ENCODE results near the gene RNF144A. TPM values are rescaled to one million over a fixed set of nuclear protein-coding genes. Genes with fewer than 3 reads are reported as not detected.

RNF144A gene
- total RNA-seq, 1 donor from 2014 or later: 52.8 TPM

DNA sequence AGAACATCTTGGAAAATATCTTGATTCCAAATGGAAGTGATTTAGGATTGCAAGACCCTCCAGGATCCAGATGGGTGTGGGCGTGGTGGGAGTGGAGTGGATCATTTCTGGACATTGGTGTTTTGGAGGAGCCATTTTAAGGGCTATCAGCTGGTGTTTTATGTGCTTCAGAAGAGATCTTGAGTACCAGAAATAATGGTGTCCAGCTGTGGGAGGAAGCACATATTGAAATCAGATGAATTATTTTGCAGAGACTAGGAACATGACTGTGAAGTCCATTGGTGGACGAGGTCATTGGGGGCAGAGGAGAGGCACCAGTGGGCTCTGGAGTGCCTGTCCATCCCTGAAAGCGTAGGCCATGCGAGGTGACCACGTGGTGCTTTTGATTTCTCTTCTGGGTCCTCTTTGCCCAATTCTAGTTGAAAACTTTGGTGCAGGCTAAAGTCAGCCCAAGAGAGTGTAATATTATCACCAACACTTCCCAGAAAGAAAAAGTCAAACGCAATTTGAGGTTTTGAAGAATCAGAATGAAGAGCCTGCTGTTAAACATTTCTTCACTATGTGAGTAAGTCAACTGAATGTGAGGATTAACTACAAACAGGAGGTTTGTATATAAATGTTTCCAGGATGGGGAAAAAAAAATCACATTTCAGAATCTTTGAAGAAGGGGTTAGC lies 31.6 kb downstream of the RNF144A start:
- DNase-seq (ENCODE audit: low spot score in 2 of 2, unreplicated experiment in 2 of 2): no peak
- H3K36me3 Mint-ChIP-seq: peaks cover 21% of the 10 kb centered on the region
- no peaks in the 10 kb centered on the region for H3K27me3 Mint-ChIP-seq (ENCODE audit: low read depth)
- TF ChIP-seq, protein P1, sequence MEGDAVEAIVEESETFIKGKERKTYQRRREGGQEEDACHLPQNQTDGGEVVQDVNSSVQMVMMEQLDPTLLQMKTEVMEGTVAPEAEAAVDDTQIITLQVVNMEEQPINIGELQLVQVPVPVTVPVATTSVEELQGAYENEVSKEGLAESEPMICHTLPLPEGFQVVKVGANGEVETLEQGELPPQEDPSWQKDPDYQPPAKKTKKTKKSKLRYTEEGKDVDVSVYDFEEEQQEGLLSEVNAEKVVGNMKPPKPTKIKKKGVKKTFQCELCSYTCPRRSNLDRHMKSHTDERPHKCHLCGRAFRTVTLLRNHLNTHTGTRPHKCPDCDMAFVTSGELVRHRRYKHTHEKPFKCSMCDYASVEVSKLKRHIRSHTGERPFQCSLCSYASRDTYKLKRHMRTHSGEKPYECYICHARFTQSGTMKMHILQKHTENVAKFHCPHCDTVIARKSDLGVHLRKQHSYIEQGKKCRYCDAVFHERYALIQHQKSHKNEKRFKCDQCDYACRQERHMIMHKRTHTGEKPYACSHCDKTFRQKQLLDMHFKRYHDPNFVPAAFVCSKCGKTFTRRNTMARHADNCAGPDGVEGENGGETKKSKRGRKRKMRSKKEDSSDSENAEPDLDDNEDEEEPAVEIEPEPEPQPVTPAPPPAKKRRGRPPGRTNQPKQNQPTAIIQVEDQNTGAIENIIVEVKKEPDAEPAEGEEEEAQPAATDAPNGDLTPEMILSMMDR (IDR thresholded peaks at IDR 0.05; ENCODE audit: unreplicated experiment): no peak
- H3K4me3 Mint-ChIP-seq: no peak overlapping the region
- H3K4me1 Mint-ChIP-seq: peaks cover 9% of the 10 kb centered on the region
- H3K9me3 Mint-ChIP-seq: no peaks in the 10 kb centered on the region
- H3K27ac Mint-ChIP-seq: no peak overlapping the region

DNA sequence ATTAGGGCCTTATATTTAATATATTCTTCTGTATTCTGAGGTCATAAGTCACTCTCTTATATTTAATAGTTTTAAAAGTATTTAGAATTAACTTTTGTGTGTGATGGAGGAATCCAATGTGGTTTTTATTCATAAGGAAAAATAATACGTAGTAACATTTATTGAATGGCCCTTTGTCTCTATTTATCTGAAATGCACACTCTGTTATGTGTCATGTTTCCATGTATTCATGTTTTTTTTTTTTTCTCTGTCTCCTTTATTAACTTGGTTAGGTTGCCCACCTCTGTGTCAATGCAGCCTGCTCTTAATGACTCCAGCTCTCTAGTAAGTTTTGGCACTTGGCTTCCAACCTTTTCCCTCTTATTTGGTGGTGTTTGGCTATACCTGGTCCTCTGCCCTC lies 33.8 kb downstream of the RNF144A start:
- Mint-ChIP-seq H3K27me3 (ENCODE audit: low read depth) (no peaks in the 10 kb centered on the region), H3K4me3 (no peak overlapping the region)

DNA sequence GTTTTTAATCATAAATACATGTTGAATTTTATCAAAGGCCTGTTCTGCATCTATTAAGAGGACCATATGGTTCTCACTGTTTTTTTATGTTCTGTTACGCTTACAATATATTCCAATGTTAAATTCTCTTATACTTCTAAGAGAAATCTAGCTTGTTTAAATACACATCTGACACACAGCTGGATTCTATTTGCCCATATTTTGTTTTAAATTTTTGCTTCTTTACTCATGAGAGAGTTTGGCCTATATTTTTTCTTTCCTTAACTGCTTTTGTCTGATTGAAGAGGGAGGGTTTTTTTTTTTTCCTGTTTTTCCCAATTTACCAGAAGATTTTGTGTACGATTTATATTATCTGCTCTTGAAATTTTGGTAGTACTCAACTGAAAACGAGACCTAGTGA lies 34.9 kb downstream of the RNF144A start:
- Mint-ChIP-seq H3K36me3 (peaks cover 8% of the 10 kb centered on the region), H3K9me3 (no peaks in the 10 kb centered on the region), H3K4me3 (no peak overlapping the region), H3K27me3 (ENCODE audit: low read depth) (no peaks in the 10 kb centered on the region), H3K4me1 (peaks cover 33% of the 10 kb centered on the region), H3K27ac (peak overlapping the region; percentile 48)
- TF ChIP-seq, protein P1 (IDR thresholded peaks at IDR 0.05; ENCODE audit: unreplicated experiment): no peak
- DNase-seq (ENCODE audit: low spot score in 2 of 2, unreplicated experiment in 2 of 2): no peak

More for the DNA sequence above, 33.8 kb downstream of the RNF144A start:
- TF ChIP-seq, protein P1 (IDR thresholded peaks at IDR 0.05; ENCODE audit: unreplicated experiment): no peak
- Mint-ChIP-seq H3K9me3 (no peaks in the 10 kb centered on the region), H3K27ac (no peak overlapping the region), H3K4me1 (peaks cover 23% of the 10 kb centered on the region), H3K36me3 (peaks cover 8% of the 10 kb centered on the region)
- no peak for DNase-seq (ENCODE audit: low spot score in 2 of 2, unreplicated experiment in 2 of 2)

DNA sequence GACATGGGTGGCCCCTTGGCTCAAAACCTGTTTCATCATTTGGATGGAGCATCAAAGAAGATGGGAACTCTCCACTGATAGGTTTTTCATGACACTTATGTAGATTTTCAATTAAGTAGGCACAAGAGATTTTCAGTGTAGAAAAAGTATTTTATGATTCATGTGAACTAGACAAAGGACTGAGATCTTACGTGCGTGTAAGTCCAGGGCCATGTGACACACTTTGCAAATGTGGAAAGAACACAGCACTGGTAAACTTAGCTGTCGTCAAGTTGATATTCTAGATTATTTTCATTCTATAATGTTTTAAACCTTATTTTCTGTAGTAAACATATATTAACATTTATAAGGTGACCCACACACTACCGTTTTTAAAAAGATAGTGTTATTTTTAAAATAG lies 37.4 kb downstream of the RNF144A start:
- Mint-ChIP-seq H3K27ac (no peak overlapping the region), H3K36me3 (no peaks in the 10 kb centered on the region), H3K4me3 (no peak overlapping the region), H3K27me3 (ENCODE audit: low read depth) (no peaks in the 10 kb centered on the region), H3K9me3 (no peaks in the 10 kb centered on the region), H3K4me1 (peaks cover 34% of the 10 kb centered on the region)
- no peak for DNase-seq (ENCODE audit: low spot score in 2 of 2, unreplicated experiment in 2 of 2)
- TF ChIP-seq, protein P1 (IDR thresholded peaks at IDR 0.05; ENCODE audit: unreplicated experiment): no peak

DNA sequence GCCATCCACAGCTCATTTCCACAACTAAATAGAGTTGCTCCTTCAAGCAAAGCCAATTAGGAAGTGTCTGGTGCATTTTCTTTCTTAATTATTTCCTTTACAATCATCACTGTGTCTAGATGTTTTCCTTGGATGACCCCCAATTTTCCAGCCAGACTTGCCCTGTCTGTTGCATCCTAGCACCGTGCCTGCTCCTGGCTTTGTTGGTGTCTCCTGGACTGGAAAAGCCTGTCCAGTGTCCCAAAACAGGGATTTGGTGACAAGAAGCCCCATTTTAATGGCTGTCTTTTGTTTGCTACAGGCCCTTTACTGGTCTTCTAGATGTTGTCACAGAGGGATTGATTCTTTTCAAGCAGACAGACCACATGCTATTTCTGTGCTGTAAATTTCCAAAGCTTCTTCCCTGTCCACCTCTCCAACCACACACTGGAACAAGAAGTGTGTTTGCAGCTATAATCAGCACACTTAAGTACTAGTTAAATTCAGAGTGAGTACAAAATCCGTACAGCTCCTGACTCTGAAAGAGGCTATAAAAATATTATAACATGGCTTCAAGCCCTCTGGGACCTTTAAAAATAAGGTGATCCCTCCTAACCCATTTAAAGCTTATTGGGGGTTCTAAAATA lies 38.4 kb downstream of the RNF144A start:
- Mint-ChIP-seq H3K9me3 (no peaks in the 10 kb centered on the region), H3K4me3 (no peak overlapping the region), H3K4me1 (peaks cover 34% of the 10 kb centered on the region), H3K27me3 (ENCODE audit: low read depth) (no peaks in the 10 kb centered on the region), H3K36me3 (no peaks in the 10 kb centered on the region), H3K27ac (no peak overlapping the region)
- DNase-seq (ENCODE audit: low spot score in 2 of 2, unreplicated experiment in 2 of 2): no peak
- TF ChIP-seq, protein P1 (IDR thresholded peaks at IDR 0.05; ENCODE audit: unreplicated experiment): no peak
